Measurements from ENCODE around the gene TMEM25. TPM values are rescaled to one million over a fixed set of nuclear protein-coding genes. Genes with fewer than 3 reads are reported as not detected.

TMEM25 gene
- total and polyA plus RNA-seq, 2 of the 13 experiments (the other 11 are each of a cell fraction or from before 2014, with no cell fraction given): 7.5 to 17.2 TPM

DNA sequence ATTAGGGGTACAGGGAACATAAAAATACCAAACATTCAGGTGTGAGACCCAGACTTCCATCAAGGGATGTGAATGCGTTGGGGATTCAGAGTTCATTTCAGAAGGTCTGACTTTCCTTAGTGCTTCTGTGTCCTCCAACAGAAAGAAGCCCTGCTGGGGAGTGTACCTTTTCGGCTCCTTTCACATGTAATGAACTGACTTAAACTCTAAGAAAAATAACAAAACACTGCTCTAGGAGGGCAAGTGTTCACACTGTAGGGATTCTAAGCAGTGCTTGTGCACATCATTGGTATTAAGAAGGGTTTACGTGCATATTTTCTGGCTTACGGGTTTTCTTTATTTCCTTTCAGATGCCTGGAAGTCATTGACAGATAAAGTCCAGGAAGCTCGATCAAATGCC, 19.4 kb upstream of the TMEM25 start:
- no peaks in the 10 kb centered on the region for H3K9me3 ChIP-seq (ENCODE audit: low read length)
- H3K27me3 ChIP-seq (ENCODE audit: control insufficient read depth in 1 of 2, insufficient read depth in 2 of 2, low read length in 2 of 2): no peaks in the 10 kb centered on the region; a peak in 1 of 5 replicates
- H3K4me2 ChIP-seq (ENCODE audit: low read depth, low read length): no peak overlapping the region
- H3K79me2 ChIP-seq (ENCODE audit: insufficient read depth, low read length): no peaks in the 10 kb centered on the region
- ChIA-PET POLR2A (no interaction called here), CTCF (ENCODE audit: low intra/inter-chr PET ratio, low total read pairs) (no interaction called here)
- BruUV-seq (replicated peaks): no TSS peak
- FAIRE-seq (no peak), DNase-seq (ENCODE audit: low spot score) (no peak), ATAC-seq (no peak)
- intact Hi-C loops (cut with micrococcal nuclease; ENCODE audit: unreplicated experiment): no loop called here
- no peak overlapping the region for H3K27ac ChIP-seq (ENCODE audit: extremely low read length, insufficient read depth, low read length)
- H3K4me1 ChIP-seq (ENCODE audit: insufficient read depth, low read length): no peaks in the 10 kb centered on the region
- in situ Hi-C loops (cut with HindIII; ENCODE audit: extremely low pct_ligation_motif_present, low pct_unique_long_range_greater_than_20kb): no loop called here
- H4K20me1 ChIP-seq (ENCODE audit: insufficient read depth, low read length): no peaks in the 10 kb centered on the region
- WGBS (ENCODE audit: low lambda C conversion rate): 95% methylated on average over 5 of the region's 5 CpGs
- no peak overlapping the region for H3K9ac ChIP-seq (ENCODE audit: insufficient read depth, low read depth, low read length)
- no peak overlapping the region for H2AFZ ChIP-seq (ENCODE audit: low read length)
- peaks cover 24 to 81% of the 10 kb centered on the region in 2 experiments for H3K36me3 ChIP-seq (replicated peaks in 1 of 2; ENCODE audit: control insufficient read depth in 1 of 2, insufficient read depth in 2 of 2, low read length in 2 of 2)
- H3K4me3 ChIP-seq (replicated peaks in 1 of 3; ENCODE audit: insufficient read depth in 1 of 3, low read depth in 2 of 3, low read length in 3 of 3): no peak overlapping the region
- no peak for TF ChIP-seq CBX5 (CRISPR knock-in tag; IDR thresholded peaks at IDR 0.05; ENCODE audit: borderline replicate concordance)
- TF ChIP-seq SAFB2 (CRISPR knock-in tag; IDR thresholded peaks at IDR 0.05; ENCODE audit: borderline replicate concordance, low read depth): no peak
- TF ChIP-seq, protein P1, sequence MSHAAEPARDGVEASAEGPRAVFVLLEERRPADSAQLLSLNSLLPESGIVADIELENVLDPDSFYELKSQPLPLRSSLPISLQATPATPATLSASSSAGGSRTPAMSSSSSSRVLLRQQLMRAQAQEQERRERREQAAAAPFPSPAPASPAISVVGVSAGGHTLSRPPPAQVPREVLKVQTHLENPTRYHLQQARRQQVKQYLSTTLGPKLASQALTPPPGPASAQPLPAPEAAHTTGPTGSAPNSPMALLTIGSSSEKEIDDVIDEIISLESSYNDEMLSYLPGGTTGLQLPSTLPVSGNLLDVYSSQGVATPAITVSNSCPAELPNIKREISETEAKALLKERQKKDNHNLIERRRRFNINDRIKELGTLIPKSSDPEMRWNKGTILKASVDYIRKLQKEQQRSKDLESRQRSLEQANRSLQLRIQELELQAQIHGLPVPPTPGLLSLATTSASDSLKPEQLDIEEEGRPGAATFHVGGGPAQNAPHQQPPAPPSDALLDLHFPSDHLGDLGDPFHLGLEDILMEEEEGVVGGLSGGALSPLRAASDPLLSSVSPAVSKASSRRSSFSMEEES (CRISPR knock-in tag; IDR thresholded peaks at IDR 0.05): no peak
- no peak for TF ChIP-seq ZFAT (CRISPR knock-in tag; conservative IDR thresholded peaks at IDR 0.05)
- no peak for TF ChIP-seq ARNTL (CRISPR knock-in tag; IDR thresholded peaks at IDR 0.05)
- TF ChIP-seq, protein P2, sequence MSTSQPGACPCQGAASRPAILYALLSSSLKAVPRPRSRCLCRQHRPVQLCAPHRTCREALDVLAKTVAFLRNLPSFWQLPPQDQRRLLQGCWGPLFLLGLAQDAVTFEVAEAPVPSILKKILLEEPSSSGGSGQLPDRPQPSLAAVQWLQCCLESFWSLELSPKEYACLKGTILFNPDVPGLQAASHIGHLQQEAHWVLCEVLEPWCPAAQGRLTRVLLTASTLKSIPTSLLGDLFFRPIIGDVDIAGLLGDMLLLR (CRISPR knock-in tag; IDR thresholded peaks at IDR 0.05): no peak
- no peak for TF ChIP-seq NFE2L1 (CRISPR knock-in tag; IDR thresholded peaks at IDR 0.05; ENCODE audit: borderline replicate concordance)
- no peak for TF ChIP-seq STAT5B (CRISPR knock-in tag; IDR thresholded peaks at IDR 0.05)
- no peak for TF ChIP-seq ZKSCAN8 (CRISPR knock-in tag; IDR thresholded peaks at IDR 0.05; ENCODE audit: borderline replicate concordance)
- no peak for TF ChIP-seq ERF (CRISPR knock-in tag; IDR thresholded peaks at IDR 0.05)
- TF ChIP-seq ZNF496 (CRISPR knock-in tag; IDR thresholded peaks at IDR 0.05; ENCODE audit: insufficient replicate concordance): no peak
- TF ChIP-seq PTBP1 (IDR thresholded peaks at IDR 0.05; ENCODE audit: low read depth, low read length, poor library complexity, severe bottlenecking): no peak
- TF ChIP-seq, protein P3, sequence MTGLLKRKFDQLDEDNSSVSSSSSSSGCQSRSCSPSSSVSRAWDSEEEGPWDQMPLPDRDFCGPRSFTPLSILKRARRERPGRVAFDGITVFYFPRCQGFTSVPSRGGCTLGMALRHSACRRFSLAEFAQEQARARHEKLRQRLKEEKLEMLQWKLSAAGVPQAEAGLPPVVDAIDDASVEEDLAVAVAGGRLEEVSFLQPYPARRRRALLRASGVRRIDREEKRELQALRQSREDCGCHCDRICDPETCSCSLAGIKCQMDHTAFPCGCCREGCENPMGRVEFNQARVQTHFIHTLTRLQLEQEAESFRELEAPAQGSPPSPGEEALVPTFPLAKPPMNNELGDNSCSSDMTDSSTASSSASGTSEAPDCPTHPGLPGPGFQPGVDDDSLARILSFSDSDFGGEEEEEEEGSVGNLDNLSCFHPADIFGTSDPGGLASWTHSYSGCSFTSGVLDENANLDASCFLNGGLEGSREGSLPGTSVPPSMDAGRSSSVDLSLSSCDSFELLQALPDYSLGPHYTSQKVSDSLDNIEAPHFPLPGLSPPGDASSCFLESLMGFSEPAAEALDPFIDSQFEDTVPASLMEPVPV (CRISPR knock-in tag; IDR thresholded peaks at IDR 0.05): no peak
- TF ChIP-seq, protein P4, sequence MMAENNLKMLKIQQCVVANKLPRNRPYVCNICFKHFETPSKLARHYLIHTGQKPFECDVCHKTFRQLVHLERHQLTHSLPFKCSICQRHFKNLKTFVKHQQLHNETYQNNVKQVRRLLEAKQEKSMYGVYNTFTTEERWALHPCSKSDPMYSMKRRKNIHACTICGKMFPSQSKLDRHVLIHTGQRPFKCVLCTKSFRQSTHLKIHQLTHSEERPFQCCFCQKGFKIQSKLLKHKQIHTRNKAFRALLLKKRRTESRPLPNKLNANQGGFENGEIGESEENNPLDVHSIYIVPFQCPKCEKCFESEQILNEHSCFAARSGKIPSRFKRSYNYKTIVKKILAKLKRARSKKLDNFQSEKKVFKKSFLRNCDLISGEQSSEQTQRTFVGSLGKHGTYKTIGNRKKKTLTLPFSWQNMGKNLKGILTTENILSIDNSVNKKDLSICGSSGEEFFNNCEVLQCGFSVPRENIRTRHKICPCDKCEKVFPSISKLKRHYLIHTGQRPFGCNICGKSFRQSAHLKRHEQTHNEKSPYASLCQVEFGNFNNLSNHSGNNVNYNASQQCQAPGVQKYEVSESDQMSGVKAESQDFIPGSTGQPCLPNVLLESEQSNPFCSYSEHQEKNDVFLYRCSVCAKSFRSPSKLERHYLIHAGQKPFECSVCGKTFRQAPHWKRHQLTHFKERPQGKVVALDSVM (CRISPR knock-in tag; IDR thresholded peaks at IDR 0.05): no peak
- no peak for TF ChIP-seq GPN1 (CRISPR knock-in tag; IDR thresholded peaks at IDR 0.05; ENCODE audit: borderline replicate concordance)
- TF ChIP-seq ZNF564 (CRISPR knock-in tag; IDR thresholded peaks at IDR 0.05): no peak
- TF ChIP-seq, protein P5, sequence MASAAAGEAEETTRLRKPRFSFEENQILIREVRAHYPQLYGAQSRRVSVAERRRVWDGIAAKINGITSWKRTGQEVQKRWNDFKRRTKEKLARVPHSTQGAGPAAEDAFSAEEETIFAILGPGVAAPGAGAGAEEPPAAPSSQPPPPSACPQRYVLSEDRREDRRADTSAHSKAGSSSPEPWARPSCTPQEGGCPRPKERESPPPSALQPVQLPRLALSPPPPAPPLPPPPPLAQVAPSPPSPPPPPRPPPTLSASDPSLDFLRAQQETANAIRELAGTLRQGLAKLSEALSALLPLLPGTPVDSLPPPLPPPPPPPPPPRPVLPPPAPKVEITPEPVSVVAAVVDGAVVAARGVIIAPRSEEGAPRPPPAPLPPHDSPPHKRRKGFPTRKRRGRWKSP (CRISPR knock-in tag; IDR thresholded peaks at IDR 0.05): no peak
- TF ChIP-seq, protein P6, sequence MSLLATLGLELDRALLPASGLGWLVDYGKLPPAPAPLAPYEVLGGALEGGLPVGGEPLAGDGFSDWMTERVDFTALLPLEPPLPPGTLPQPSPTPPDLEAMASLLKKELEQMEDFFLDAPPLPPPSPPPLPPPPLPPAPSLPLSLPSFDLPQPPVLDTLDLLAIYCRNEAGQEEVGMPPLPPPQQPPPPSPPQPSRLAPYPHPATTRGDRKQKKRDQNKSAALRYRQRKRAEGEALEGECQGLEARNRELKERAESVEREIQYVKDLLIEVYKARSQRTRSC (CRISPR knock-in tag; IDR thresholded peaks at IDR 0.05; ENCODE audit: low read depth): no peak

Measured in HepG2 (cell line).